Stimulated activated CD4-positive, alpha-beta T cell treated with anti-CD3 and anti-CD28 coated beads, Interleukin-1b, Interleukin-23, amount 100 ng/mL, for 4 hours (primary cell): ENCODE data around the gene LRRC32.

Source experiments
- DNase-seq, 2 donors: peaks; one replicate each; pipeline ENCODE4 v3.0.0-alpha.2; 2020; ENCODE audit warnings: low read depth in 2 of 2

LRRC32 gene

GRCh38 chr11:76663912-76664440 is 6.6 kb downstream of the LRRC32 start:
- no peak for DNase-seq

GRCh38 chr11:76663486-76663810 is 7.1 kb downstream of the LRRC32 start:
- no peak for DNase-seq

DNA sequence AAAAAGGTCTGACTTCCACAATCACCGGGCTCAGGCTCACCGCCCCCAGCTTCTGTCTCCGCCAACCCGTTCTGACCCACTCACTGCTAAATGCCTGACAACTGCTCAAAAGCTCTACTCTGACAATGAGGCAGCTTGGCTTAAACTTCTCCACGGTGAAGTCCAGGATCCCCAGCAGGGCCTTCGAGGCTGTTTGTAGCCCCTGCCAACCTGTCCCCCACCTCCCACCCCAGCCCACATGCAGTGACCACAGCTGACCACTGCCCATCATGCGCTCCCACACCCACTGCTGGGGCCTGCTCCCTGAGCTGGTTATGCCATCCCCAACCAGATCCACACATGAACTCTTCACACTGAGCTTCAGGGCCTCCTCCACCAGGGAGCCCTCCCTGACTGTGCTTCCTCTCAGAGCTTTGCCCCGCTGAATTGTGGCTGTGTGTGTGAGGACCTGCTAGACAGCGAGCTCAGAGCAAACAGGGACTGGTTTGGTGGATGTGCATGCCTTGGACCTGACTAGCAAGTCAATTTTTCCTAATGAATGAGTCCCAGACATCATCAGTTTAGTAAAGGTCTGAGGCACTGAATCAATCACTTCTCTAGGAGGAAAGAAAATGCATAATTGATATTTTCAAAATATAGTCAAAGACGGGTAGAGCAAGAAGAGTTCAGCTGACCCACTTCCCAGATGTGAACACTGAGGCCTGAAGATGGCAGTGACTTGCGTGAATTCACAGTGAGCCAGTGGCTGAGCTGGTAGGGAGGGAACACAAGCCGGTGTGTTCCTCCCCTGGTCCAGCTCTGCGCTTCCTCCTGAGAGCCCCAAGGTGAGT is 7.7 kb downstream of the LRRC32 start:
- no peak for DNase-seq

DNA sequence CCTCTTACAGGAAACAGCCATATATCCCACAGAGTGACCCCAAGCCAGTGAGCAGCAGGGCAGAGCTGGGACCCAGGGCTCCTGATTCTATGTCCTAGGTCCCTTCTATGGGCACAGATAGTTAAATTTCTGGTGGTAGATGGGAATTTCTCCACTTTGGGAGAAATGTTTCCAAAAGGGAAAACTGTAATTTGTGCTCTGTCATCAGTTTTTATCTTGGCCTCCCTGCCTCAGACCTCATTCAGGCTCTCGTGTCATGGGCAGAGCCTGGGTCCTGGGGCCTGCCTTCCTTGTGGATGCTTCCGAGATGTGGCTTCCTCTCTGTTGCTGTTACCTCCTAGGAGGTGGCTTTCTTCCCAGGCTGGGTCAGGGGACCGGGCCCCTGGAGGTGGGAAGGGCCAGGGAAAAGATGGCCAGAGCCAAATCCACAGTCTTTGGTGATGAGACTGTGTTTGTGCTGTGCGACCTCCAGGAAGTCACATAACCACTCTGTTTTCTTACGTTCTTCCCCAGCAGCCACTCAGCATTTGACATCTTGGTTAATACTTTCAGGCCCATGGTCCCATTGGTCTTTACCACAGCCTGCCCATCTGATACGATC is 8.6 kb downstream of the LRRC32 start:
- DNase-seq: no peak

DNA sequence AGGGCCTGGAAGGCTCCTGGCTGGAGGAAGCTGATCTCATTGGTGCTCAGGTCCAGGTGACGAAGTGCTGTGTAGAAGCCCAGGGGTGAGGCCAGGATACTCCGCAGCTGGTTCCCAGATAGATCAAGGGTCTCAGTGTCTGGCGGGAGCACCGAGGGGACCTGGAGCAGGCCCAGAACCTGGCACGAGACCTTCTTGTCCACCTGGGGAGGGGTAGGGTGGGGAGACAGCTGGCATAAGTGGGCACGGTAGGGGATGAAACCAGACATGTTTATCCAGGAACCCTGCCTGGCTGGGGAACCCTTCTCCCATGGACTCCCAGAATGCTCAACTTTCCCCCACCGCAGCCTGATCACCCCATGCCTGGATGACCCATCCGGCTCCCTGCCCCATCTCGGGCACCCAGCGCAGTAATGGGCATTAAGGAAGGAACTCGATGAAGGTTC is 9.2 kb downstream of the LRRC32 start:
- DNase-seq: no peak

DNA sequence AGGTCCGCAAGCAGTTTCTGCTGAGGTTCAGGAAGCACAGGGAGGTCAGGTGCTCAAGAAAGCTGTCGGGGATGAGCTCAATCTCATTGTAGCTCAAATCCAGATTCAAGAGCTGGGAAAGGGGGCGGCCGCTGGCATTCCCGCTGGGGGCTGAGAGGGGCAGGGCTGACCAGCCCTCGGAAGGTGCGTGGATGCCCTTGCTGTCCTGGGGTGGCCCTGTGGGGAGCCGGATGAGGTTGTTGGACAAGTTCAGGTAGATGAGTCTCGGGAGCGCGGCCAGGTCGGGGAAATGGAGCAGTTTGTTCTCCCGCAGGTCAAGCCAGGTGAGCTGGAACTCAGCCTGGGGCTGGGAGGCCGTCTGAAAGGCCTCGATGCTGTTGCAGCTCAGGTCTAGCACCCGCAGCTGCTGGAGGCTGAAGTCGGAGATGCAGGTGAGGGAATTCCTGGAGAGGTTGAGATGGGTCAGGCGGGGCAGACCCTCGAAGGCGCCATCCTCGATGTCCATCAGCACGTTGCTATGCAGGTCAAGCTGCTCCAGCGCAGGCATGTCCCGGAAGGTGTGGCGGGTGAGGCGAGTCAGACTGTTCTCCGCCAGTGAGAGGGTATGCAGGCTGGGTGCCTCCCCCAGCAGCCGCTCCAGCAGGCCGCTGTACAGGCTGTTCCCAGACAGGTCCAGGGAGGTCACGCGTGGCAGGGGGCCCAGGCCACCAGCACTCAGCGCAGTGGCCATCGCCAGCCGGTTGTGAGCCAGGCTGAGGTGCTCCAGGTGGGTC is 9.8 kb downstream of the LRRC32 start:
- no peak for DNase-seq

DNA sequence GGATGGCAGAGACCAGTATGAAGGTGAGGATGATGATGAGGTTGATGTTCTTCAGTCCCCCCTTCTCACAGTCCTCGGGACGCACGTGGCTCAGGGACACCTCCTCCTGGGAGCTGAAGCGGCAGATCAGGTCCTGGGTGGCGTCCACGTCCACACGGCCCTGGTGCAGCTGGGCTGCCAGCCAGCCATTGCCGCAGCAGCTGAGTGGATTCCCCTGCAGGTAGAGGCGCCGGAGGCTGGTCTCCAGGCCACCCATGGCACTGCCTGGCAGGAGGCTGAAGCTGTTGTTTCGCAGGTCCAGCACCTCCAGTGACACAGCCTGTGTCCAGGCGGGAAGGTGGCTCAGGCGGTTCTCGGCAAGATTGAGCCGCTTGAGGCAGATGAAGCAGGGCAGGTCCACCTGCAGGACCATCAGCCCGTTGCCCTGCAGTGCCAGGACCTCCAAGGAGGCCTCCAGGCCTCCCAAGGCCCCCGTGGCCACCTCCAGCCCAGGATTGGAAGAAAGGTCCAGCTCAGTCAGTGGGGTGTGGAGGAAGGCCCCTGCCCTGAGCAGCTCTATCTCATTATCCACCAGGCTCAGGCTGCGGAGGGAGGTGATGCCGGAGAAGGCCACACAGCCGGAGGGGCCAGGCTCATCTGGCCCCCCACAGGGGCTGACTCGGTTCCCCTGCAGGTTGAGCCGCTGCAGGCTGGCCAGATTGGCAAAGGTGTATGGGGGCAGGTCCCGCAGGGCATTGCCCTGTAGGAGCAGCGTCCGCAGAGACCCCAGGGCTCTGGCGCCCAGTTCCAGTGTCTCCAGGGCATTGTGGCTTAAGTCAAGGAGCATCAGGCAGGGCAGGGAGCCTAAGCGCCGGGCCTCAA is 10.6 kb downstream of the LRRC32 start:
- DNase-seq: no peak

GRCh38 chr11:76658651-76659650 is 11.6 kb downstream of the LRRC32 start:
- no peak for DNase-seq

DNA sequence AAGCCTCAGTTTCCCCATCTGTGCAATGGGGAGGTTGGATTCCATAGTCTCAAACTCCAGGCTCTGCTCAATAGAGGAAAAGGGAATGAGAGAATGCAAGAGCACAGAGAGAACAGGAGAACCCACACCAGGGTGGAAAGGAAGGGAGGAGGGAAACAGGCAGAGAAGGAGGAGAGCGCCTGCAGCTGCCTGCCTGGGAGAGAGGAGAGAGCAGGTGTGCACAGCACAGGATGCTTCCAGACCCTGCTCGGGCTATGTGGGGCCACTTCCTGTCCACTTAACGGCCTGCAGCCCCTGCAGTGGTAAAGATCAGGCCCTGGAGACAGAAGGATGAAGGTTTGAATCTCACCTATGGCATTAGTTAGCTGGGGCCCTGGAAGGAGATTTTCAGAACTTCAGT is 12.3 kb downstream of the LRRC32 start:
- no peak for DNase-seq

DNA sequence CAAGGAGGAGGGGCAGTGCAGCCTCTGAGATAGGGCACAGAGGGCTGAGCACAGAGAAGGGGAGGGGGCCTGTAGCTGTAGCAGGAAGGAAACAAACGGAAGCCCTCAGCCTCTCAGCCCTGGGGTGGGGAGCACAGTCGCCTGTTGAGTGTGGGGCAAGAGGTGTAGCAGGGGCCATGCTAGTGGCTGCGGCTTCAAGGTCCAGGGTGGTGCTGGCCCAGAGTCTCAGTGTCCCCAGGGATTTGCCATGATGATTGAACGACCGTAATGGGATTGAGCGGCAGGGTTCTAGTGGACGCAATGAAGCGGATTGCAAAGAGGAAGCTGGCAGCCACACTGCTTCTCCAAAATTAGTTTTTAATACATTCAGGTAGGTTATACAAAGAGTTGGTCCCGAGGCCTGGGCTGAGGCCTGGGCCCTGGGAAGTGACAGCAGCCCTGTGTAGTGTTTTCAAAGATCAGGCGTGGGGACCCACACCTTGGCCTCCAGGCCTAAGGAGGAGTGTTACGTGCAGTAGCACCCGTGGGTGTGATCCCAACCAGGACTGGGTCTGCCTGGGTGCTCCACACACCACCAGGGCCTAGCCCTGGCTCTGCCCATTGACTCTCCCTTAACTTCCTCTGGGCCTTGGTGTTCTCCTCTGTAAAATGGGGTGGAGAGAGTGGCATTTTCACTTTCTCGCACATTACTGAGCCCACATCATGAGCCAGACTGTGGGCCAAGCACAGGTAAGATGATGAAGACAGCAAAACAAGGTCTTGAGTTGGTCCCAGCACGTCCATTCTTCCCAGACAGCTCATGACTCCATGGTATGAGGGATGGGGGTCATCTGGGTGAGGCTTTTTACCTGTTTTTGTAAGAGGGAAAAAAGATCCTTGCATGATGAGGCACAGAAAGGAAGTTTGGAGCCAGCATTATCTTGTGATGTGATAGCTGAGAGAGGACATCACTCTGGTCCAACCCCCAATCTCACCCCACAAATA is 13.1 kb downstream of the LRRC32 start:
- no peak for DNase-seq

GRCh38 chr11:76656571-76657081 is 13.9 kb downstream of the LRRC32 start:
- DNase-seq: no peak

DNA sequence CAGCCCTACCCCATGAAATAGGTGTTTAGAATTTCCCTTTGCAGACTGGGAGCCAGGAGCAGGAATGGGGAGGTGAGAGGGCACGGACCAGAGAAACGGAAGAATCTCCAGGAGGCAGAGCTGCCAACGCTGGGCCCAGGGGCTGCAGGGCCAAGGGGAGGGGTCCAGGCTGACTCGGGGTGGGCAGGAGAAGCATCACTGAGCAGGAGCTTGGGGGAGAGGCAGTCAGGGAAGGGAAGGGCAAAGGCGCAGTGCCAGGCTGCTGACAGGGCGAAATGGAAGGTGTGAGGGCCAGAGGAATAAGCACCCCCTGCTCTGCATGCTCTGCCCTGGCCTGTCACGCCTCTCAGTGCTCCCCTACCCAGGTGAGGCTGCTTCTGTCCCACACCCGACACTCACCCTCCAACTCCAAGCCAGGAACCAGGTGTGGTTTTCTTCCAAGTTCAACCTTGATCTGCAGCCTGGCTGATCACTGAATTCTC is 14.5 kb downstream of the LRRC32 start:
- DNase-seq: no peak

- no peak for DNase-seq
Observed at GRCh38 chr11:76655501-76656049, 15.0 kb downstream of the LRRC32 start.

- no peak for DNase-seq
Observed at GRCh38 chr11:76654980-76655379, 15.6 kb downstream of the LRRC32 start.

DNA sequence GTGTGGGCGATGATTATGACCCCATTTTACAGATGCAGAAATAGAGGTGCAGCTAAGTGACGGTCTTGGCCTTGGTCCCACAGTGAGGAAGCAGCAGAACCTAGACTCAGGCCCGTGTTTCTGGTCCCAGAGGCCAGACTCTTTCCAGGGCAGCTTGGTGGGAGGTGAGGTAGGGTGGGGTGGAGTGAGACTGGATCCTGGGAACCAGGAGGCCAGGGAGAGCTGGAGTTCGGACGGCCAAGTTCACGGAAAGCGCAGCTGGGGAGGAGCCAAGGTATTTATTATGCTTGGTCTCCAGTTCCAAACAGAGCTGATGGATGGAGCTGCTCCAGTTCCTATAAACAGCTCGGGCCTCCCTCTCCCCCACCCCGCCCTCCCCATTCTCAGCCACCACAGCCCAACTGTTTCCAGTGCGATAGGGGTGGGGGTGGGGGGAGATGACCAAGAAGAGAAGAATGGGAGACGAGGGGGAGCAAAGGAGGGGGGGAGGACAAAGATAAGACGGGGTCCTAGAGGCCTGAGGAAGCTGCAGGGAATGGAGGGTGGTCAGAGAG is 16.2 kb downstream of the LRRC32 start:
- DNase-seq: no peak

DNA sequence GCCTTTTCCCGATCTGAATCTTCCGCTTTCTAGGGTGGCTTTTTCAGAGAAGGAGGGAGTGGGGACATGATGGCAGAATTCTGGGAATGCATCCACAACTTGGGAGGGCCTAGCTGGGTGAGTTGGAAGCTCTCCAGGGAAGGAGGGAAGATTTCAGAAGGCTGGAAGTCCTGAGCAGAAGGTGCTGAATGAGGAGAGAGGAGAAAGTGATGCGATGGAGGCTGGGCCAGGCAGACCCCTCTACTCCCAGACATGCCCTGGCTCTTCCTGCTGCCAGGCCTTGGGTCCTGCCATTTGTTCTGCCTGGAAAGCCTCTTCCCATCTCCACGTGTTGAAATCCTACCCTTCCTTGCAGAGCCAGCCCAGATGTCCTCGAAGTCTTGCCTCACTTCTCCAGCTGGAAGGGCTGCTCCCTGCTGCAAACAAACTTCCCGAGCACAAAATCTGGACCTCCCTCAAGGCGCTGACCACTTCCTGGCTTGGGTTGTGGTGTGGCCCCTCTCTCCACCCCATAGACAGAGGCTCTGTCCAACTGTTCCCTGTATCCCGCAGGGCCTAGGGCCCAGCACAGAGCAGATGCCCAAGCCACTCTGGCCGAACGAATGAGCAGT is 16.8 kb downstream of the LRRC32 start:
- no peak for DNase-seq

- no peak for DNase-seq
Observed at GRCh38 chr11:76653012-76653673, 17.4 kb downstream of the LRRC32 start.
